HL-60 (cell line): ENCODE data around the gene TYW3.

ENCODE experiments used
- DNase-seq, 2 experiments: peaks; one replicate each; pipeline ENCODE4 v3.0.0-alpha.2; 2010 to 2020; ENCODE audit warnings: low read depth in 1 of 2, low spot score in 1 of 2
- H3K27ac ChIP-seq: fragments of 250-450 bp; sonication (Bioruptor Pico); replicated peaks from 2 replicates; pipeline ENCODE4 v1.5.1; 2020; ENCODE audit warnings: mild to moderate bottlenecking, moderate library complexity
- H3K27me3 ChIP-seq: fragments of 250-450 bp; sonication (Bioruptor Pico); 2 replicates; pipeline ENCODE4 v1.5.1; 2021; ENCODE audit warnings: mild to moderate bottlenecking, moderate library complexity; ENCODE audit not compliant: insufficient read depth, poor library complexity, severe bottlenecking
- H3K4me3 ChIP-seq: replicated peaks from 2 replicates; pipeline ENCODE4 v1.5.1; 2011; ENCODE audit warnings: mild to moderate bottlenecking, control low read depth, low read length; ENCODE audit not compliant: insufficient read depth
- CTCF ChIP-seq: IDR thresholded peaks from one replicate; pipeline ENCODE4 v1.5.1; 2011; ENCODE audit warnings: low read length, control low read depth, inconsistent platforms; ENCODE audit not compliant: insufficient read depth
- GABPA ChIP-seq: IDR thresholded peaks from 2 replicates; pipeline ENCODE4 v1.6.1; 2012; ENCODE audit warnings: low read depth
- POLR2AphosphoS5 ChIP-seq: IDR thresholded peaks from 2 replicates; pipeline ENCODE4 v1.6.1; 2012; ENCODE audit warnings: low read depth
- REST ChIP-seq: IDR thresholded peaks from 2 replicates; pipeline ENCODE4 v1.6.1; 2012; ENCODE audit warnings: low read depth; ENCODE audit not compliant: insufficient replicate concordance
- SPI1 ChIP-seq: IDR thresholded peaks from 2 replicates; pipeline ENCODE4 v1.6.1; 2012; ENCODE audit warnings: low read depth, mild to moderate bottlenecking, borderline replicate concordance

Gene TYW3

GRCh38 chr1:74714429-74715235, 18.3 kb upstream of the TYW3 start:
- no peak for DNase-seq
- Histone ChIP-seq H3K4me3 (no peak overlapping the region), H3K27me3 (no peaks in the 10 kb centered on the region), H3K27ac (no peak overlapping the region)
- TF ChIP-seq POLR2AphosphoS5 (no peak), CTCF (no peak), REST (no peak), GABPA (no peak), SPI1 (no peak)

- Histone ChIP-seq H3K27me3 (no peaks in the 10 kb centered on the region), H3K27ac (no peak overlapping the region), H3K4me3 (no peak overlapping the region)
- no peak for DNase-seq
- TF ChIP-seq REST (no peak), SPI1 (no peak), POLR2AphosphoS5 (no peak), GABPA (no peak), CTCF (no peak)
Observed at GRCh38 chr1:74715236-74715502, 17.8 kb upstream of the TYW3 start.

DNA sequence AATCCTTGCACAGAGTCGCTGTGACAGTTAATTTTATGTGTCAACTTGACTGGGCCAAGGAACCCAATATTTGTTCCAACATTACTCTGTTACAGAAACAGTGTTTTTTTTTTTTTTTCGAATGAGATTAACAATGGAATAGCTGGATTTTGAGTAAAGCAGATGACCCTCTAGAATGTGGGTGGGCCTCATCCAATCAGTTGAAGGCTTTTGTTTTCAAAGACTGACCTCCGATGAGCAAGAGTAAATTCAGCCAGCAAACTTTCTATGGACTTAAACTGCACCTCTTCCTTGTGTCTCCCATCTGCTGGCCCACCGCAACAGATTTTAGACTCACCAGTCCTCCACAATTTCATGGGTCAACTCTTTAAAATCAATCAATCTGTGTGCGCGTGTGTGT, 17.1 kb upstream of the TYW3 start:
- Histone ChIP-seq H3K4me3 (no peak overlapping the region), H3K27me3 (no peaks in the 10 kb centered on the region), H3K27ac (no peak overlapping the region)
- TF ChIP-seq GABPA = no peak
- TF ChIP-seq CTCF = no peak
- no peak for TF ChIP-seq REST
- TF ChIP-seq POLR2AphosphoS5 = no peak
- TF ChIP-seq SPI1 = no peak
- DNase-seq = no peak
